Measurements from ENCODE around the gene DNAH7. TPM values are rescaled to one million over a fixed set of nuclear protein-coding genes. Genes with fewer than 3 reads are reported as not detected.

DNAH7 gene
- total RNA-seq, 1 experiment from 2014 or later: 0.09 TPM

DNA sequence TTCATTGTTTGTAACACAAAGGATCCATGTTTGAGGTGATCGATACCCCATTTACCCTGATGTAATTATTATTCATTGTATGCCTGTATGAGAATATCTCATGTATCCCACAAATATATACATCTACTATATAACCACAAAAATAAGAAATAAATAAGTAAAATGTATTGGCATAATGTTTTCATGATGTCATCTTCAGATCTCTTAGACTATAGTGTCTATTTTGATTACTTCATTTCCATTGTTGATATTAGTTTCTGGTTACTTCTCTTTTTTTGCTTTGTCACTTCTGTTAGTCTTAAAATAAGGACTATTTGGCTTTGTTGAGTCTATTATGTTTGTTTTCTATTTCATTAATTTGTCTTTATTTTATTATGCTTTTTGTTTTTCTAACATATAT, 301.9 kb downstream of the DNAH7 start:
- H3K23me2 ChIP-seq (ENCODE audit: insufficient read length, low read depth, low read length, poor library complexity, severe bottlenecking): no peaks in the 10 kb centered on the region
- Mint-ChIP-seq H3K36me3 (ENCODE audit: insufficient read depth in 1 of 3, low read depth in 3 of 3) (peaks cover 3 to 16% (median 11%) of the 10 kb centered on the region in 3 experiments; a peak in 6 of 7 replicates), H3K4me3 (no peak overlapping the region), H3K4me1 (no peaks in the 10 kb centered on the region), H3K9me3 (peaks cover 15 to 19% of the 10 kb centered on the region in 2 experiments; a peak in 4 of 5 replicates), H3K27ac (no peak overlapping the region), H3K27me3 (ENCODE audit: low read depth) (no peaks in the 10 kb centered on the region)
- H3K56ac ChIP-seq (ENCODE audit: insufficient read length, low read depth, low read length): no peak overlapping the region
- H3T11ph ChIP-seq (ENCODE audit: low read length): no peak overlapping the region
- no peaks in the 10 kb centered on the region for H3K9me3 ChIP-seq (ENCODE audit: control insufficient read depth, low read depth, low read length)
- no peak overlapping the region for H2BK12ac ChIP-seq (ENCODE audit: insufficient read length, low read depth, low read length)
- H2AK5ac ChIP-seq (ENCODE audit: insufficient read length, low read length): no peak overlapping the region
- no peak overlapping the region for H3K23ac ChIP-seq (ENCODE audit: insufficient read length, low read depth, low read length)
- H3K14ac ChIP-seq (ENCODE audit: insufficient read depth, low read length): no peak overlapping the region
- H3K4ac ChIP-seq (ENCODE audit: low read depth, low read length): no peak overlapping the region
- no peak overlapping the region for H3K4me2 ChIP-seq (ENCODE audit: insufficient read depth, insufficient read length, low read length)
- no peak overlapping the region for H3K18ac ChIP-seq (ENCODE audit: insufficient read length, low read depth, low read length)
- H3K79me1 ChIP-seq (ENCODE audit: insufficient read depth, low read depth, low read length, poor library complexity, severe bottlenecking): no peaks in the 10 kb centered on the region
- H2BK20ac ChIP-seq (ENCODE audit: low read depth, low read length, poor library complexity, severe bottlenecking): no peak overlapping the region
- H3K79me2 ChIP-seq (ENCODE audit: insufficient read depth, low read length): no peaks in the 10 kb centered on the region
- no peak overlapping the region for H2BK5ac ChIP-seq (ENCODE audit: insufficient read length, low read length)
- no peak overlapping the region for H2AFZ ChIP-seq (ENCODE audit: low read length)
- H2BK15ac ChIP-seq (ENCODE audit: low read depth, low read length): no peak overlapping the region
- no peak overlapping the region for H4K5ac ChIP-seq (ENCODE audit: insufficient read length, low read depth, low read length)
- H3K9ac ChIP-seq (ENCODE audit: extremely low read depth, insufficient read length, low read length): no peak overlapping the region
- H3K27me3 ChIP-seq (ENCODE audit: insufficient read depth, low read length): no peaks in the 10 kb centered on the region
- H4K8ac ChIP-seq (replicated peaks; ENCODE audit: insufficient read length, low read depth, low read length): no peak overlapping the region
- no peak overlapping the region for H3K27ac ChIP-seq (ENCODE audit: insufficient read length, low read depth, low read length)
- no CpG with 5 or more reads among the region's 1 CpG for WGBS (ENCODE audit: extremely low coverage, insufficient read length, low lambda C conversion rate)
- DNase-seq: no peak
- TF ChIP-seq, protein P1, sequence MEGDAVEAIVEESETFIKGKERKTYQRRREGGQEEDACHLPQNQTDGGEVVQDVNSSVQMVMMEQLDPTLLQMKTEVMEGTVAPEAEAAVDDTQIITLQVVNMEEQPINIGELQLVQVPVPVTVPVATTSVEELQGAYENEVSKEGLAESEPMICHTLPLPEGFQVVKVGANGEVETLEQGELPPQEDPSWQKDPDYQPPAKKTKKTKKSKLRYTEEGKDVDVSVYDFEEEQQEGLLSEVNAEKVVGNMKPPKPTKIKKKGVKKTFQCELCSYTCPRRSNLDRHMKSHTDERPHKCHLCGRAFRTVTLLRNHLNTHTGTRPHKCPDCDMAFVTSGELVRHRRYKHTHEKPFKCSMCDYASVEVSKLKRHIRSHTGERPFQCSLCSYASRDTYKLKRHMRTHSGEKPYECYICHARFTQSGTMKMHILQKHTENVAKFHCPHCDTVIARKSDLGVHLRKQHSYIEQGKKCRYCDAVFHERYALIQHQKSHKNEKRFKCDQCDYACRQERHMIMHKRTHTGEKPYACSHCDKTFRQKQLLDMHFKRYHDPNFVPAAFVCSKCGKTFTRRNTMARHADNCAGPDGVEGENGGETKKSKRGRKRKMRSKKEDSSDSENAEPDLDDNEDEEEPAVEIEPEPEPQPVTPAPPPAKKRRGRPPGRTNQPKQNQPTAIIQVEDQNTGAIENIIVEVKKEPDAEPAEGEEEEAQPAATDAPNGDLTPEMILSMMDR (conservative IDR thresholded peaks at IDR 0.05): no peak
- H2BK120ac ChIP-seq (ENCODE audit: low read depth, low read length, poor library complexity, severe bottlenecking): no peak overlapping the region
- no peak overlapping the region for H4K91ac ChIP-seq (ENCODE audit: insufficient read length, low read depth, low read length)
- no peaks in the 10 kb centered on the region for H4K20me1 ChIP-seq (ENCODE audit: control insufficient read depth, insufficient read depth, insufficient read length)
- H3K4me1 ChIP-seq (ENCODE audit: insufficient read depth, low read length): no peaks in the 10 kb centered on the region

All from H9 (cell line).